ENCODE results near the gene THAP7. TPM values are rescaled to one million over a fixed set of nuclear protein-coding genes. Genes with fewer than 3 reads are reported as not detected.
A peak's percentile ranks its signal among the peaks of the same experiment; 100 is the strongest.

The THAP7 gene
- total and polyA plus RNA-seq, 2 experiments from 2014 or later, result 21.8 to 25.9 TPM

GRCh38 chr22:20957102-20957682 is 44.7 kb downstream of the THAP7 start:
- Mint-ChIP-seq H3K36me3 (ENCODE audit: low read depth) (peaks cover 18% of the 10 kb centered on the region; the same call in 2 of the 3 replicates), H3K4me3 (peak overlapping the region; percentile 78), H3K9me3 (0 out of 3 replicates have a peak, but pooled peaks cover 2% of the 10 kb centered on the region), H3K27ac (no peak overlapping the region), H3K4me1 (peaks cover 11% of the 10 kb centered on the region; the same call in 2 of the 3 replicates), H3K27me3 (ENCODE audit: insufficient read depth, low read depth, poor library complexity) (peaks cover 26% of the 10 kb centered on the region)
- Histone ChIP-seq H3K9me2 (ENCODE audit: insufficient read depth) (no peaks in the 10 kb centered on the region), H3K36me3 (ENCODE audit: insufficient read depth) (0 out of 2 replicates have a peak, but pooled peaks cover 4% of the 10 kb centered on the region), H3K4me2 (peak overlapping the region; percentile 89), H4K20me1 (replicated peaks; ENCODE audit: insufficient read depth) (peaks cover 14% of the 10 kb centered on the region), H3K27ac (ENCODE audit: low read depth) (no peak overlapping the region), H3K4me1 (ENCODE audit: insufficient read depth) (peaks cover 4% of the 10 kb centered on the region; the same call in 1 of the 2 replicates), H2AFZ (peak overlapping the region; percentile 97), H3F3A (replicated peaks; ENCODE audit: low read depth) (peaks cover 9% of the 10 kb centered on the region), H3K27me3 (ENCODE audit: insufficient read depth) (peaks cover 18% of the 10 kb centered on the region; the same call in 1 of the 2 replicates), H3K79me2 (replicated peaks; ENCODE audit: insufficient read depth) (no peaks in the 10 kb centered on the region), H3K4me3 (peak overlapping the region; percentile 79)
- ATAC-seq, result peak; percentile 71
- TF ChIP-seq EZH2 (IDR thresholded peaks at IDR 0.05; ENCODE audit: low read depth, unreplicated experiment) (no peak), ZNF462 (CRISPR knock-in tag; IDR thresholded peaks at IDR 0.05) (no peak), ZNF114 (CRISPR knock-in tag; IDR thresholded peaks at IDR 0.05) (no peak), STAT1 (IDR thresholded peaks at IDR 0.05; ENCODE audit: unreplicated experiment) (no peak), ETS1 (IDR thresholded peaks at IDR 0.05) (no peak), CREB1 (CRISPR knock-in tag; IDR thresholded peaks at IDR 0.05; ENCODE audit: low read depth) (no peak), EZH2phosphoT487 (IDR thresholded peaks at IDR 0.05; ENCODE audit: unreplicated experiment) (no peak), NANOG (IDR thresholded peaks at IDR 0.05; ENCODE audit: borderline replicate concordance) (no peak)
- TF ChIP-seq, protein P1, sequence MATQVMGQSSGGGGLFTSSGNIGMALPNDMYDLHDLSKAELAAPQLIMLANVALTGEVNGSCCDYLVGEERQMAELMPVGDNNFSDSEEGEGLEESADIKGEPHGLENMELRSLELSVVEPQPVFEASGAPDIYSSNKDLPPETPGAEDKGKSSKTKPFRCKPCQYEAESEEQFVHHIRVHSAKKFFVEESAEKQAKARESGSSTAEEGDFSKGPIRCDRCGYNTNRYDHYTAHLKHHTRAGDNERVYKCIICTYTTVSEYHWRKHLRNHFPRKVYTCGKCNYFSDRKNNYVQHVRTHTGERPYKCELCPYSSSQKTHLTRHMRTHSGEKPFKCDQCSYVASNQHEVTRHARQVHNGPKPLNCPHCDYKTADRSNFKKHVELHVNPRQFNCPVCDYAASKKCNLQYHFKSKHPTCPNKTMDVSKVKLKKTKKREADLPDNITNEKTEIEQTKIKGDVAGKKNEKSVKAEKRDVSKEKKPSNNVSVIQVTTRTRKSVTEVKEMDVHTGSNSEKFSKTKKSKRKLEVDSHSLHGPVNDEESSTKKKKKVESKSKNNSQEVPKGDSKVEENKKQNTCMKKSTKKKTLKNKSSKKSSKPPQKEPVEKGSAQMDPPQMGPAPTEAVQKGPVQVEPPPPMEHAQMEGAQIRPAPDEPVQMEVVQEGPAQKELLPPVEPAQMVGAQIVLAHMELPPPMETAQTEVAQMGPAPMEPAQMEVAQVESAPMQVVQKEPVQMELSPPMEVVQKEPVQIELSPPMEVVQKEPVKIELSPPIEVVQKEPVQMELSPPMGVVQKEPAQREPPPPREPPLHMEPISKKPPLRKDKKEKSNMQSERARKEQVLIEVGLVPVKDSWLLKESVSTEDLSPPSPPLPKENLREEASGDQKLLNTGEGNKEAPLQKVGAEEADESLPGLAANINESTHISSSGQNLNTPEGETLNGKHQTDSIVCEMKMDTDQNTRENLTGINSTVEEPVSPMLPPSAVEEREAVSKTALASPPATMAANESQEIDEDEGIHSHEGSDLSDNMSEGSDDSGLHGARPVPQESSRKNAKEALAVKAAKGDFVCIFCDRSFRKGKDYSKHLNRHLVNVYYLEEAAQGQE (IDR thresholded peaks at IDR 0.05; ENCODE audit: unreplicated experiment), result no peak
- DNase-seq (ENCODE audit: low spot score), result peak; percentile 71
